Lower leg skin (tissue), 3 donors: Measurements from ENCODE around the gene ALOXE3.

Source experiments
- CTCF ChIP-seq, 3 donors: fragments of 450-650 bp; IDR thresholded peaks; one replicate each; pipeline ENCODE4 v1.5.1; 2016; ENCODE audit warnings: antibody characterized with exemption in 3 of 3, mild to moderate bottlenecking in 3 of 3, moderate library complexity in 2 of 3
- POLR2A ChIP-seq, 2 donors: fragments of 450-650 bp; IDR thresholded peaks; one replicate each; pipeline ENCODE4 v1.6.1; 2016 to 2017; ENCODE audit warnings: antibody characterized with exemption in 2 of 2, mild to moderate bottlenecking in 1 of 2, moderate library complexity in 1 of 2

- TF ChIP-seq CTCF (IDR thresholded peaks at IDR 0.05) (no peak), POLR2A (IDR thresholded peaks at IDR 0.05) (no peak)
Measured at GRCh38 chr17:8126491-8127066, 8.3 kb upstream of the ALOXE3 start.
